GM21825 (cell line): ENCODE data around the gene CDC42BPA.
"Not testable (repeated sequence)": the region's sequence is repeated elsewhere in the genome, so short reads cannot be mapped to it uniquely, and the experiment has no call there.

Experiments used
- ATAC-seq: cut with Tn5 transposase; IDR thresholded peaks from one replicate; pipeline ENCODE4 v1.9.1; 2021; ENCODE audit warnings: mild to moderate bottlenecking, moderate library complexity; ENCODE audit not compliant: unreplicated experiment

Gene CDC42BPA

DNA sequence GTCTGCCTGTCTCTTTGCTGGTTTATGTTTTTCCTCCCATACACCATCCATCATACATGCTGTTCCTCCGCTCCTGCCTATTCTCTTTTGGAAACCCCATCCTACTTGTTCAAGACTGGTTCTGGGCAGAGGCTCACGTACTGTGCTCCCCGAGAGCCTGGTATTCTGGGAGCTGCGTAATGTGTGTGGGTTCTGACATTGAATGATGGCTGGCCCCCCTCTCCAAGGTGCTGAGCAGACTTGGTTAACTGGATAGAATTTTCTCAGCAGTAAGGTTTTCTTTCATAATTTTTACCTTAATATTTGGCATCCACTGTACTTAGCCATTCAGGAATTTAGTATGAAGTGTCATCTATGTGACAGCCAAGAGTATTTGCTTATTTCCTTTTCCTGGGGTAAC, 351.6 kb downstream of the CDC42BPA start:
- ATAC-seq: no peak

GRCh38 chr1:226965581-226966440, 352.5 kb downstream of the CDC42BPA start:
- ATAC-seq: no peak

GRCh38 chr1:226964611-226965486, 353.4 kb downstream of the CDC42BPA start:
- no peak for ATAC-seq

- no peak for ATAC-seq
These were observed 354.2 kb downstream of the CDC42BPA start for GRCh38 chr1:226964068-226964425.

DNA sequence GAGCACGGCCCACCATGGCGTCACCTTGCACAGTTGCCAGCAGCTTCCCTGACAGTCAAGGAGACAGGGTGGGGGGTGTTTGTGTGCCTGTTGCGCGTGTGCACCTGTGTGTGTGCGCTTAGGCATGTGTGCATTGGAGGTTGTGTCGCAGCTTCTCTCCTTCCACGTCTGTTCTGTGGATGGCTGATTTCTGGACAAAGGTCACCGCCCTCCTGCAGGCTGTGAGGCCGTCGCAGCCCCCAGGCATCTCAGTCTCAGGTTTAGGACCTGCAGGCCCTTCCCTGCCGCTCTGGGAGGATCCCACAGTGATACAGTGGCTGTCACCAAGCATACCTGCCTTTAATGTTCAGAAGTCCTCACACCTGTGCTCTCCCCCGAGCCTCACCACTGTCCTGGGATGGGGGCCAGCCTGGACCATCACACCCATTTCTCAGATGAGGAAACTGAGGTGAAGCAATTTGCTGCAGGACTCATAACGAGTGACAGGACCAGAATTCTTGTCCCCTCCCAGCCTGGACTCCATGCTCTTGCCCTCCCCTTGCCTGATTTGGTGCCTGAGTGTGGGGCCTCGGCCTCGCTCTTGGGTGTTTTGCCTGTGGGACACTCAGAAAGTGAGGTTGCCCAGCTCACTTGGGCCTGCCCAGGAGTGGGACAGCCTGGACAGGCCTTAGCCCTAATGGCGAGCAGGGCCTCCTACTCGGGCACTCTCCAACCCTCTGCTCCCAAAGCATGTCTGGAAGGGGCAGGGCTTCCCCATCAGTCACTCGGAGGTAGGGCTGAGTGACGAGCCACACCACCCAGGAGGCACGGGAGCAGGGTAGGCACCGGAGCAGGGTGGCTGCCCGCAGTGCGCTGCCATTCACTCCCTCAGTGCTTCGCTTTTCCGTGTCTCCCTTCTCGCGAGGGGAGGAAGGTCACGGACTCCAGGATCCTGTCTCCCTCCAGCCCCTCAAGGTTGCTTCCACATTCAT, 355.6 kb downstream of the CDC42BPA start:
- no peak for ATAC-seq

- no peak for ATAC-seq
These were observed 357.1 kb downstream of the CDC42BPA start for GRCh38 chr1:226960944-226961765.

GRCh38 chr1:226960256-226960655, 358.0 kb downstream of the CDC42BPA start:
- ATAC-seq: no peak

DNA sequence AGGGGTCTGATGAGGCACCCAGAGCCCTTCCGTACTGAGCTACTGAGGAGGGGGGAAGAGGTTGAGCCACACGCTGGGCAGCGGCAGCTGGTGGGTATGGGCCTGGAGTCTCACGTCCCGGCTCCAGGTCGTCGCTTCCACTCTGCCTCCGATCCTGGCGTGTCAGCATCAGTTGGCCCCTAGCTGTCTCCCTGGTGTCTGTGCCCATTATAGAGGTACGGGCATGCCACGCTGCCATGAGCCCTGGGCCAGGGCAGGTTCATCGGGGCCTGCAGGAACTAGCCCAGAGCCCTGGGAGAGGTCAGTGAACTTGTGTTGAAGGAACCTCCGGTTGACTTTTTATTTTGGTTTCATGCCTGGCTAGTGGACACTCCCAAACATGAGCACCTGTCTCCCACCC, 360.0 kb downstream of the CDC42BPA start:
- ATAC-seq: no peak

GRCh38 chr1:226957714-226958113, 360.6 kb downstream of the CDC42BPA start:
- ATAC-seq: no peak

DNA sequence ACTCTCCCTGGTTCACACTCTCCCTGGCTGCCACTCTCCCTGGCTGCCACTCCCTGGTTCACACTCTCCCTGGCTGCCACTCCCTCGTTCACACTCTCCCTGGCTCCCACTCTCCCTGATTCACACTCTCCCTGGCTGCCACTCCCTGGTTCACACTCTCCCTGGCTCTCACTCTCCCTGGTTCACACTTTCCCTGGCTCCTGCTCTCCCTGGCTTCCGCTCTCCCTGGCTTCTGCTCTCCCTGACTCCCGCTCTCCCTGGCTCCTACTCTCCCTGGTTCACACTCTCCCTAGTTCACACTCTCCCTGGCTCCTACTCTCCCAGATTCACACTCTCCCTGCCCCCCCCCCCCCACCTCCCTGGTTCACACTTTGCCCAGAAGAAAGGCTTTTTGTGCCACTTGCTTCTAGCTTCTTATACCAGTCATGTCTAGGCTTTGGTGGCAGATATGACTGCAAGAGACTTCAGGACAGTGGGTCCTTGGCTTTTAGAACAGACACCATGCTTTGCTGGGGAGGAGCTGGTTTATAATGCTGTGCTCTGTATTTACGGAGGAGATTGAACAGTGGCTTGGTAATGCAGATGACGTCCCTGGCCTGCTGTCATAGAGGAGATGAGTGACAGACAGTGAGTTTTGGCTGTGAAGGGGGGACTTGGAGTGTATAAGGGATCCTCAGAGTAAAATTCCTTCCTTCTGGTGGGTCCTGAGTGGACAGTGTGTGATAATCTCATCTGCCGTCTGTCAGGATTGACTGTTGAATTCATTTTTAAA, 361.2 kb downstream of the CDC42BPA start:
- no peak for ATAC-seq

DNA sequence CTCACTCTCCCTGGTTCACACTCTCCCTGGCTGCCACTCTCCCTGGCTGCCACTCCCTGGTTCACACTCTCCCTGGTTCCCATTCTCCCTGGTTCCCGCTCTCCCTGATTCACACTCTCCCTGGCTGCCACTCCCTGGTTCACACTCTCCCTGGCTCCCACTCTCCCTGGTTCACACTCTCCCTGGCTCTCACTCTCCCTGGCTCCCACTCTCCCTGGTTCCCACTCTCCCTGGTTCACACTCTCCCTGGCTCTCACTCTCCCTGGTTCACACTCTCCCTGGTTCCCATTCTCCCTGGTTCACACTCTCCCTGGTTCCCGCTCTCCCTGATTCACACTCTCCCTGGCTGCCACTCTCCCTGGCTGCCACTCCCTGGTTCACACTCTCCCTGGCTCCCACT, 362.4 kb downstream of the CDC42BPA start:
- not testable (repeated sequence) for ATAC-seq

DNA sequence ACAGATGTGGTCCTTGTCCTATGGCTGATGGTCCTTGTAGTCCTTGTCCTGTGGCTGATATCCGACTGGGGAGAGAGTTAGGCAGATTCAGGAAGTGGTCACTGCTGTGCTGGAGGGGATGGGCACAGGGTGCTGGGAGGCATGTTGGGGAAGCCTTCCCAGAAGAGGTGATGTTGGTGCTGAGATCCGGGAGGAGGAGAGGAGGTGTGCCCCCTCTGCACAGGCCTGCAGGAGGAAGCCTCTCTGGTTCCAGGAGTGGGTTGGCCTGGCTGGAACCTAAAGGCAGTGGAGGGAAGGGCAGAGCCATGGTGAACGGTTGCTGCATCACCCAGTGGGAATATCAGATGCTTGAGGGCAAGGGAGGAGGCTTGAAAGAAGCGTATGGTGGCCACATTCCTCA, 363.5 kb downstream of the CDC42BPA start:
- no peak for ATAC-seq

DNA sequence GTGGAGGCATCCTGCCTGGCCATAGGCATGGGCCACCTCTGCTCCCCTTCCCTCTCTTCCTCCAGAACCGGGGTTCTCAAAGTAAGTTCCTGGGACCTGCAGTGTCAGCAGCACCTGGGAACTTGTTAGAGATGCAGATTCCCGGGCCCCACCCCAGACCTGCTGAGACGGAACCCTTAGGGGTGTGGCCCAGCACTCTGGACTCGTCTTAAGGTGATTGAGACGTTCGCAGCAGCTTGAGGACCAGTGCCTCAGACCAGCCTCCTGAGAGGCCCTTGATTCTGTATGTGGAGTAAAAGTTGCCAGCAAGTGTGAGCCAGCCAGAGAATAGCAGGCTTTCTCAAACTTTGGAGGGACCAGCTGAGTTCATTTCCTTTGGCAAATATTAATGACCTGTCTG, 364.0 kb downstream of the CDC42BPA start:
- no peak for ATAC-seq

DNA sequence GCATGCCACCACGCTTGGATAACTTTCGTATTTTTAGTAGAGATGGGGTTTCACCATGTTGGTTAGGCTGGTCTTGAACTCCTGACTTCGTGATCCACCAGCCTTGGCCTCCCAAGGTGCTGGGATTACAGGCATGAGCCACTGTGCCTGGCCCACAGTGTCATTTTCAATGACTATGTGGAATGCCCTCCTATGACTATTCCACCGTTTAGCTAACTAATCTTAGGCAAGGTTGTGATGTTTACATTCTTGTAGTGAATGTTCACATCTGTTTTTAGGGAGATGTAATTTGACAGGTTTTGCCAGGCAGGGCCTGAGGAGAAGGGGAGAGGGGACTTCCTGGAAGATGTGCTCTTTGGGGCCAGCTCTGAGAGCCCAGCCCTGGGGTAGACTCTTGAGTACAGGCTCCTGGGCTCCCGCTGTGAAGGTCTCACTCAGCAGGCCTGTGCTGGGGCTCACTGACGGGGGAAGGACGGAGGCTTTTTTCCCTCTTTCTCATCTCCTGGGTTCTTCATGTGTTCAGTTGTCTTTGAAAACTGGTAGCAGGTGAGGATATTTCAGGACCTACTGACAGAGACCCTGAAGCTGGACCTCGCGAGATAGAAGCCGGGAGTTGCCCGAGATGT, 365.0 kb downstream of the CDC42BPA start:
- ATAC-seq: no peak

GRCh38 chr1:226952118-226952441, 366.2 kb downstream of the CDC42BPA start:
- ATAC-seq: no peak

GRCh38 chr1:226951286-226952117, 366.8 kb downstream of the CDC42BPA start:
- ATAC-seq: no peak

DNA sequence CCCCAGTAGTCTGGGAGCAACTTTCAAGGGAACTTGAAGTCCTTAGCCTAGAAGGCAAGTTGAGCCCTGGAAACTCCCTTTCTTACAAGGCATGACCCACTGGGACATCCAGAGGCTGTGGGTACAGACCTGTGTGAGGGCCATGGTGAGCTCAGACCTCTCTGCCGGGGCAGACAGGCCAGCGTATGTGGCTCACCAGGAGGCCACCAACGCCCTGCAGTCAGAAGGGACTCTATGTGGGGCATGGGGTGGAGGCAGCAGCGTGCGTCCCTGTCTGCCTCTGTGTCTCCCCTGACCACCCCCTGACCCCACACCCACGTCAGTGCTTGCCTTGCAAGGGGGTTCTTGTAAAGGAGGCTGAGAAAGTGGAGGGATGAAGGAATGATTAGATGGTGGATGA, 367.4 kb downstream of the CDC42BPA start:
- ATAC-seq: no peak

DNA sequence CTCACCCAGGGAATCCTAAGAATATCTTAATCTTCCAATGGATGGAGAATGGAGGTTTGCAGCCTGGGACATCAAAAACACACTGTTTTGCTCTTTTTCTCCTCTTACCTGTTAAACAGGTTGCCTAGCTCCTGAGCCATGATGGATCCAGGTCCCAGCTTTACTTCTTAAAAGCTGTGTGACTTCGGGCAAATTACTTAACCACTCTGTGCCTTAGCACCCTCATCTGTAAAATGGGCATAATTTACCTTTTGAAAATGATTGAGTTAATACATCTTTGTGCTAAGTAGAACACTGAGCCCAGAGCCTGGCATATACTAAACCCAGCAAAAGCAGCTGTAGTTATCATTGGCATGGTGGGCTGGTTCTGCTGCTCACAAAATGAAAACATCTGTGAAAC, 368.0 kb downstream of the CDC42BPA start:
- ATAC-seq: no peak
